K562 (cell line): ENCODE data around the gene PLA2G3. TPM values are rescaled to one million over a fixed set of nuclear protein-coding genes. Genes with fewer than 3 reads are reported as not detected.
A peak's percentile ranks its signal among the peaks of the same experiment; 100 is the strongest.

ENCODE experiments used
- CC2D1A ChIP-seq: fragments of 450-650 bp; IDR thresholded peaks from 2 replicates; pipeline ENCODE4 v1.6.1; 2017; ENCODE audit warnings: mild to moderate bottlenecking
- CHD4 ChIP-seq: fragments of 200-600 bp; sonication (generic); IDR thresholded peaks from 3 replicates; pipeline ENCODE4 v1.6.1; 2012; ENCODE audit warnings: low read depth, mild to moderate bottlenecking, mixed read lengths, low read length, inconsistent platforms; ENCODE audit not compliant: insufficient read depth, insufficient replicate concordance, poor library complexity, severe bottlenecking
- E2F8 ChIP-seq: fragments of 450-650 bp; IDR thresholded peaks from 2 replicates; pipeline ENCODE4 v1.7.1; 2018; ENCODE audit warnings: mild to moderate bottlenecking, low read depth; ENCODE audit not compliant: partially characterized antibody
- ERF ChIP-seq: fragments of 450-650 bp; formaldehyde crosslinking; IDR thresholded peaks from 2 replicates; pipeline ENCODE4 v1.4.0; 2020; ENCODE audit warnings: mild to moderate bottlenecking, mixed read lengths
- EWSR1 ChIP-seq: fragments of 450-650 bp; IDR thresholded peaks from 2 replicates; pipeline ENCODE4 v1.6.1; 2018; ENCODE audit warnings: borderline replicate concordance, mild to moderate bottlenecking, low read depth, moderate library complexity; ENCODE audit not compliant: partially characterized antibody
- FOXA1 ChIP-seq: fragments of 450-650 bp; IDR thresholded peaks from 2 replicates; pipeline ENCODE4 v1.6.1; 2016; ENCODE audit warnings: mild to moderate bottlenecking, borderline replicate concordance
- FOXJ3 ChIP-seq: sonication (generic); formaldehyde crosslinking; IDR thresholded peaks from 2 replicates; pipeline ENCODE4 v1.4.0; 2020; ENCODE audit warnings: mild to moderate bottlenecking, missing genetic modification reagents
- IRF1 ChIP-seq: sonication (generic); formaldehyde crosslinking; IDR thresholded peaks from 2 replicates; pipeline ENCODE4 v1.8.0; 2022; ENCODE audit warnings: missing genetic modification reagents, mild to moderate bottlenecking, borderline replicate concordance
- MAX ChIP-seq: sonication (generic); formaldehyde crosslinking; IDR thresholded peaks from 2 replicates; pipeline ENCODE4 v1.9.0; 2022; ENCODE audit warnings: mild to moderate bottlenecking, missing genetic modification reagents
- MXI1 ChIP-seq: IDR thresholded peaks from 2 replicates; pipeline ENCODE4 v1.6.1; 2011; ENCODE audit warnings: low read depth, mild to moderate bottlenecking, improper control_type of control experiment, low read length
- RBM14 ChIP-seq: fragments of 200-400 bp; formaldehyde crosslinking; IDR thresholded peaks from 2 replicates; pipeline ENCODE4 v1.6.1; 2018; ENCODE audit warnings: low read depth, mild to moderate bottlenecking, low read length, moderate library complexity, borderline replicate concordance; ENCODE audit not compliant: insufficient read depth
- SMARCC2 ChIP-seq: fragments of 450-650 bp; IDR thresholded peaks from 2 replicates; pipeline ENCODE4 v1.6.1; 2017; ENCODE audit warnings: antibody characterized with exemption, moderate library complexity, mild to moderate bottlenecking, low read depth
- SNAPC5 ChIP-seq: fragments of 250-450 bp; sonication (Bioruptor Pico); IDR thresholded peaks from 2 replicates; pipeline ENCODE4 v1.8.0; 2021; ENCODE audit warnings: moderate library complexity, mild to moderate bottlenecking, inconsistent platforms
- SRSF1 ChIP-seq: fragments of 200-400 bp; formaldehyde crosslinking; IDR thresholded peaks from 2 replicates; pipeline ENCODE4 v1.6.1; 2017; ENCODE audit warnings: mild to moderate bottlenecking, low read depth, low read length, moderate library complexity
- THRB ChIP-seq: fragments of 450-650 bp; formaldehyde crosslinking; conservative IDR thresholded peaks from 2 replicates; pipeline ENCODE4 v1.4.0; 2022; ENCODE audit warnings: mild to moderate bottlenecking, missing genetic modification characterization
- XRCC3 ChIP-seq: fragments of 450-650 bp; IDR thresholded peaks from 2 replicates; pipeline ENCODE4 v1.6.1; 2017; ENCODE audit warnings: mild to moderate bottlenecking, moderate library complexity
- ZBTB26 ChIP-seq: fragments of 450-650 bp; formaldehyde crosslinking; IDR thresholded peaks from 2 replicates; pipeline ENCODE4 v1.4.0; 2022; ENCODE audit warnings: missing genetic modification characterization
- ZNF398 ChIP-seq: fragments of 250-450 bp; sonication (Bioruptor Pico); IDR thresholded peaks from 2 replicates; pipeline ENCODE4 v1.8.0; 2021; ENCODE audit warnings: moderate library complexity, mild to moderate bottlenecking, inconsistent platforms
- ZNF785 ChIP-seq: fragments of 250-450 bp; sonication (Bioruptor Pico); IDR thresholded peaks from 2 replicates; pipeline ENCODE4 v1.4.0; 2020; ENCODE audit warnings: mild to moderate bottlenecking
- polyA plus RNA-seq, 8 experiments: library from polyadenylated mRNA; depleted of rRNA in 4 of 8; stranded (reverse) in 5 of 8; unstranded in 3 of 8; fragments of >200 nt; fragmentation: Nextera tagmentation in 2 of 8; fragmentation: Illumina TruSeq in 1 of 8; extraction: Ambion mirVana in 2 of 8; extraction: Trizol in 1 of 8; gene quantifications; 2 replicates each; pipeline versions ENCODE4 v1.2.1 to v1.2.3, GENCODE V29; 2011 to 2014; ENCODE audit warnings: inconsistent platforms in 1 of 8, missing spikeins in 1 of 8
- total RNA-seq, 7 experiments: library from RNA; depleted of rRNA in 6 of 7; stranded (reverse); fragments of >200 nt in 6 of 7; fragmentation: Illumina TruSeq in 2 of 7; extraction: Trizol in 2 of 7; gene quantifications; 2 replicates each; pipeline versions ENCODE4 v1.2.1 to v1.2.3, GENCODE V29; 2011 to 2021; ENCODE audit warnings: low replicate concordance in 1 of 7

PLA2G3 gene
- total and polyA plus RNA-seq, 9 of the 15 experiments (the other 6 are each of a cell fraction or from before 2014, with no cell fraction given): 0.18 to 1.4 (median 0.64) TPM

GRCh38 chr22:31084811-31085492 lies 55.4 kb downstream of the PLA2G3 start (continued):
- TF ChIP-seq ZNF398 (CRISPR knock-in tag): no peak
- no peak for TF ChIP-seq RBM14
- TF ChIP-seq SMARCC2: no peak
- no peak for TF ChIP-seq CC2D1A
- no peak for TF ChIP-seq SNAPC5
- TF ChIP-seq IRF1: no peak
- TF ChIP-seq EWSR1: no peak
- TF ChIP-seq FOXJ3 (CRISPR knock-in tag): no peak
- no peak for TF ChIP-seq MXI1
- TF ChIP-seq THRB (CRISPR knock-in tag): no peak
- TF ChIP-seq SRSF1: no peak
- no peak for TF ChIP-seq ZNF785 (CRISPR knock-in tag)
- no peak for TF ChIP-seq FOXA1
- TF ChIP-seq ZBTB26 (CRISPR knock-in tag): no peak
- no peak for TF ChIP-seq E2F8
- TF ChIP-seq CHD4: no peak
- peak; percentile 58 for TF ChIP-seq MAX (CRISPR knock-in tag)
- TF ChIP-seq ERF (CRISPR knock-in tag): no peak
- TF ChIP-seq XRCC3: no peak
